GM08714 (cell line): ENCODE data around the gene IQCN.

ENCODE experiments used
- H3K4me3 ChIP-seq: fragments of 200-500 bp; sonication (Bioruptor generic); 2 replicates; pipeline ENCODE4 v1.5.1; 2014; ENCODE audit warnings: mild to moderate bottlenecking, low read length, inconsistent platforms
- ZNF274 ChIP-seq: IDR thresholded peaks from 2 replicates; pipeline ENCODE4 v1.6.1; 2012; ENCODE audit warnings: mild to moderate bottlenecking, low read depth, low read length

IQCN gene

DNA sequence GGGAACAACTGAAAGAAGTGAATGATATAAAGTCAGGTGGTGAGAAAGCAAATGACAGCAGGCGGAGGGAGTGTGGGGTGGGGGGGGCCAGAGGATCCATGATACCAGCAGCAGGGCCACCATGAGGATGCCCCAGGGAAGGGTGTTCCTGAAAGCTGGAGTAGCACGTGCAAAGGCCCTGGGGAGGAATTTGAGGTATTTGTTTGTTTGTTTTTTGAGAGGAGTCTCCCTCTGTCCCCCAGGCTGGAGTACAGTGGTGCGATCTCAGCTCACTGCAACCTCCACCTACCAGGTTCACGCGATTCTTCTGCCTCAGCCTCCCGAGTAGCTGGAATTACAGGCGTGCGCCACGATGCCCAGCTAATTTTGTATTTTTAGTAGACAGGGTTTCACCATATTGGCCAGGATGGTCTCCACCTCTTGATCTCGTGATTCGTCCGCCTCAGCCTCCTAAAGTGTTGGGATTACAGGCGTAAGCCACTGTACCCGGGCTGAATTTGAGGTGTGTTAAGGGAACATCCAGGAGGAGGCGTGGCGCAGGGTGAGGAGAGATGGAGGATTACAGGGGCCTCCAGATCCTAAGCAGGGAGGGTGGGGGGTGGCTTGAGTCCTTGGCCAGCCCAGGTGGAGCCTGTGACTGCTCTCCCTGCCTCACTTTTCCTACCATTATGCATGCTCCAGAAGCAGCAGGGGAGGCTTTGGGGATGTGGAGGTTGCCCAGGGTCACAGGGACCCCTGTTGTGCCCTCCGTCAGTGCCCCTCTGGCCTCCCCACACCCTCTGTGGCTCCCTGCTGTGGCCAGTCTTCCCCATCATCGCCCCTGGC lies 19.6 kb upstream of the IQCN start:
- no peak overlapping the region for H3K4me3 ChIP-seq
- TF ChIP-seq ZNF274 = no peak

DNA sequence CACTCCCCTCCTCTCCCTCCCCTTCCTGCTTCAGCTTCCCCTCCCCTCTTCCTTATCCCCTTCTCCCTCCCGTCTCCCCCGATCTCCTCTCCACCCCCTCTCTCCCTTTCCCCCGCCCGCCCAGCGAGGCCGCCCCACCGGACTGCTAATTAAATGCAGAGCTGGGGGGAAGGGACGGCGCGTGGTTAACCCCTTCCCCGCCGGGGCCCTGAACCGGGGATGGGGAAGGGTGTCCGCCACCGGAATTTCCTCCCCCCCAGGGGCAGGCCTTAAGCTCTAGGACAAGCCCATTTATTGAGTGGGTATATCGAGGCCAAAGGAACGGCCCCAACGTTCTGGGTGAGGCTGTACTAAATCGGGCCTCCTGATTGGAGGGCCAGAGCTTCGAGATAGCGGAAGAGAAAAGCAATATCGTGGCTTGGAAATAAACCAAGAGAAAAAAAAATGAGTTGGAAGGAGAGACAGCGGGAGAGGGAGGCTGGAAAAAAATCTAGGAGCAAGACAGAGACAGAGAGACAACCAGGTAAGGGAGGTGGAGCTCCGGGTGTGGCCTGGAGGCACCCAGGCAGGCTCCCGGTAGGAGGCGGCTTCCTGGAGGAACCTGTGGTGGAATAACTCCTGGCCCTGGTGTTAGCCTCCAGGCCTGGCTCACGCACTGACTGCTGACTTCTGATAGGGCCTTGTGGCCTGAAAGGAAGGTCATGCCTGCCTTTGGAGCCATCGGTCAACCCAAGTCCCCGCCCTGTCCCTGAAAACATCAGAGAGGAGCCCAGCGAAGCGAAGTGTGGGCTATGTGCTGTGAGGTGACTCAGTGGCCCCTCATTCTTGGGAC lies 18.8 kb upstream of the IQCN start:
- TF ChIP-seq ZNF274 = no peak
- H3K4me3 ChIP-seq = peak overlapping the region; percentile 72

DNA sequence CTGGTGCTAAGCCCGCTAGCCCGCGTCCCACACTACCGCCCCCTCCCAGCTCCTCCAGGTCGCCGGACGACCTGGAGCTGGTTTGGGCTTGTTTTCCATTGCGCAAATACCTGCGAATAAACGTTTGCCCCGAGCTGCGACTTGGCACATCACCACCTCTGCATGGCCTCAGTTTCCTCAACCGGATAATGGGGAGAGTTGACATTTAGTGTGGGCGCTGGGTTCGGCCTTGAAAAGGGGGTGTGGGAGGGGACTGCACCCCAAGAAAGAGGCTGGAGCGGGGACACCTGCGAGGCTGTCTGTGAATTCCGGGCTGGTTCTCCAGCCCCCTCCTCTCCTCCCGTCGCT lies 18.2 kb upstream of the IQCN start:
- TF ChIP-seq ZNF274 = no peak

DNA sequence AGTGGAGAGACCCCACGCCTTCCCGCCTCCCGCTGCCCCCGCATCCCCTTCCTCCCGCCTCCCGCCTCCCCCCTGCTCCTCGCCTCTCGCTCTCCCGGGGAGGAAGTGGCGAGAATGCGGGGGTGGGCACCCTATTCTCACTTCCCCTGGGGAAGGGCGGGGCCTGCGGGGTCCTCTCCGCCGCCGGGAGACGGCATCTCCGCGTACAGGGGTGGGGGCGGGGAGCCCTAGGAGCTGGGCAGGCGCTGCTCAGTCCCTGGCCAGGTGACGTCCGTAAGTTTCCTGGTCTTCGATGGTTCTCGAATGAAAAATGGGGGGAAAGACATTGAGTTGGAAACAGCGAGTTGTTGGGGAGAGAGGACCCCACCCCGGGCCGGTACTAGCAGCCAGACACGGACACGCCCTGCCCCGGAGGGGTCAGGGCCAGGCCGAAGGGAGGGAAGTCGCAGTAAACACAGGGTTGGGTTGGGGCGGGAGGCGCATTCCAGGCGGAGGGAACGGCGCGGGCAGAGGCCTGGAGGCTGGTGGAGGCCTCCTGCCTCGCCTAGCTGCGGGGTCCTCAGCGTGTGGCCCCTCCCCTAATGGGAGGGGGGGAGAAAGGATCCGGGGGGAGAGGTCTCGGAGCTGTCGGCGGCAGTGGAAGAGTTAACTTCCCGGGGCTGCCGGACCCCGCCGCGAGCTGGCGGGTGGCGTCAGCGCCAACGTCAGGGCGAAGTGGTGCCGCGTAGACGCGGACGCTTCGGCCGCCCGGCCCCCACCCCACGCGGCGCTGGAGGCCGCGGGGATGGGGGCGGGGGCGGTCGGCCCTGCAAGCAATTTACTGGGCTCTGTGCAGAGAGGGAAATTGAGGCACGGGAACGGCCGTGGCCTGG lies 17.6 kb upstream of the IQCN start:
- no peak for TF ChIP-seq ZNF274
- H3K4me3 ChIP-seq = peak overlapping the region; percentile 72

More for the DNA sequence above, 18.2 kb upstream of the IQCN start:
- H3K4me3 ChIP-seq = peak overlapping the region; percentile 72

DNA sequence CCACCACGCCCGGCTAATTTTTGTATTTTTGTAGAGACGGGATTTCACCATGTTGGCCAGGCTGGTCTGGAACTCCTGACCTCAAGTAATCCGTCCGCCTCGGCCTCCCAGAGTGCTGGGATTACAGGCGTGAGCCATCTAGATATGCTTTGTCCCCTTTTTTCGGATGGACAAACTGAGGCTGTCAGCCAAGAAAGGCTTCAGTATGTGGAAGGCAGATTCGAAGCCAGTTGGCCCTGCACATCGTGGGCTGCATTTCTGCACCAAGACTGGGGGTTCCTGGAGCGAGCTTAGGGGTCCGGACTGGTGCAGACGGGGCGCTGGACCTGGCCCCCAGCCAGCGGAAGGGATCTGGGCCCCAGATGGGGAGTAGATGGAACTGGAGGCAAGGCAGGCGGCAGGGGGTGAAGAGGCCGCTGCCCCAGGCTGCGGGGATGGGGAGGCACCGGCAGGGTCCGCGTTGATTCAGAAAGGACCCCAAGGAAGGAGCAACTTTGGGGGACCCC lies 16.8 kb upstream of the IQCN start:
- TF ChIP-seq ZNF274 = no peak
- no peak overlapping the region; the same call in 1 of the 2 replicates for H3K4me3 ChIP-seq

DNA sequence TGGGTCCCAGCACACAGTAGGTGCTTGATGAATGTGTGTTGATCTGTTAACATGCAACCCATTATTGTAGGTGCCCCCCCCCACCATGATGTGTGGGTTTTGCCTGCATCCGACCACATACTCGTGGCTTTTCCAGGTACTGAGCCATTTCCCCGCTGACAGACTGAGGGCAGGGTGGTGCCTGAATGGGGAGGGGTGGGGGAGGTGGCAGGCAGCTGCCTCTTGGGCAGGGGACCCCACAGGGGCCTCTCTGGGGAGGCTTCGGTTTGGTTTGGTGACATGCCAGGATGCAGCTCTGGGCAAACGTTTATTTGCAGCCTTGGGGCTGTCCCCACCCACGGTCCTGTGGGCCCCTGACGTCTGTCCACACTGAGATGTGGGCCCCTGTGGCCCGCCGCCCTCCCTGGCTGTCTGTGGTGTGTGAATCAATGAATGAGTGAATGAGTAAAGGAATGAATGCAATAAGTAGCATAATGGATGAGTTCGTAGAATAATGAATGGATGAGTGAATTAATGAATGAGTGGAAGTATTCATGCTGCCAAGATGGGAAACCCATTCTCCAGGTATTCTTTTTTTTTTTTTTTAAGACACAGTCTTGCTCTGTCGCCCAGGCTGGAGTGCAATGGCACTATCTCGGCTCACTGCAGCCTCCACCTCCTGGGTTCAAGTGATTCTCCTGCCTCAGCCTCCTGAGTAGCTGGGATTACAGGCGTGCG lies 16.2 kb upstream of the IQCN start:
- TF ChIP-seq ZNF274 = no peak

DNA sequence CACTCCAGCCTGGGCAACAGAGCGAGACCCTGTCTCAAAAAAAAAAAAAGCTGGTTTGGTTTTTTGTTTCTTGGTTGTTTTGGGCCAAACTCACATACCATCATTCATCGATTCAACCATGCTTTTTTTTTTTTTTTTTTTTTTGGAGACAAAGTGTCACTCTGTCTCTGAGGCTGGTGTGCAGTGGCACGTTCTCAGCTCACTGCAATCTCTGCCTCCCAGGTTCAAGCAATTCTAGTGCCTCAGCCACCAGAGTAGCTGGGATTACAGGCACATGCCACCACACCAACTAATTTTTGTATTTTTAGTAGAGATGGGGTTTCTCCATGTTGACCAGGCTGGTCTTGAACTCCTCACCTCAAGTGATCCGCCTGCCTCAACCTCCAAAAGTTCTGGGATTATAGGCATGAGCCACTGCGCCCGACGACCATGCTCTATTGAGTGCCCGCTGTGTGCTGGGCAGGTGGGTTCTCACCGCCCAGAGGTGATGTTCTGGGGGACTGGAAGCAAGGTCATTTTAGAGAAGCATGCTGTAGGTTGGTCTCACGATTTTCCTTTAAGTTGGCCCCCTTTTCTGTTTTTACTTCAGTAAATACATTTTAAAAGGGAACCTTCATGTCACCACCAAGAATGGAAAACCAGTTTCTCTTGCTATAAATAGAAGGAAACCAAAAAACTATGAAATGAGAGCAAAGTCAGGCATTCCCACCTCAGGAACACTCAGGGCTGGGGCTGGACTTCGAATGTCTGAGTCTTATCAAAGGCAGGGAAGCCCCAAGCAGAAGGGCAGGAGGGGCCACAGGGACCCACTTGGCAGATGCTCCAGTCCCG lies 15.4 kb upstream of the IQCN start:
- no peak overlapping the region for H3K4me3 ChIP-seq
- TF ChIP-seq ZNF274 = no peak

More for the DNA sequence above, 16.2 kb upstream of the IQCN start:
- no peak overlapping the region for H3K4me3 ChIP-seq

DNA sequence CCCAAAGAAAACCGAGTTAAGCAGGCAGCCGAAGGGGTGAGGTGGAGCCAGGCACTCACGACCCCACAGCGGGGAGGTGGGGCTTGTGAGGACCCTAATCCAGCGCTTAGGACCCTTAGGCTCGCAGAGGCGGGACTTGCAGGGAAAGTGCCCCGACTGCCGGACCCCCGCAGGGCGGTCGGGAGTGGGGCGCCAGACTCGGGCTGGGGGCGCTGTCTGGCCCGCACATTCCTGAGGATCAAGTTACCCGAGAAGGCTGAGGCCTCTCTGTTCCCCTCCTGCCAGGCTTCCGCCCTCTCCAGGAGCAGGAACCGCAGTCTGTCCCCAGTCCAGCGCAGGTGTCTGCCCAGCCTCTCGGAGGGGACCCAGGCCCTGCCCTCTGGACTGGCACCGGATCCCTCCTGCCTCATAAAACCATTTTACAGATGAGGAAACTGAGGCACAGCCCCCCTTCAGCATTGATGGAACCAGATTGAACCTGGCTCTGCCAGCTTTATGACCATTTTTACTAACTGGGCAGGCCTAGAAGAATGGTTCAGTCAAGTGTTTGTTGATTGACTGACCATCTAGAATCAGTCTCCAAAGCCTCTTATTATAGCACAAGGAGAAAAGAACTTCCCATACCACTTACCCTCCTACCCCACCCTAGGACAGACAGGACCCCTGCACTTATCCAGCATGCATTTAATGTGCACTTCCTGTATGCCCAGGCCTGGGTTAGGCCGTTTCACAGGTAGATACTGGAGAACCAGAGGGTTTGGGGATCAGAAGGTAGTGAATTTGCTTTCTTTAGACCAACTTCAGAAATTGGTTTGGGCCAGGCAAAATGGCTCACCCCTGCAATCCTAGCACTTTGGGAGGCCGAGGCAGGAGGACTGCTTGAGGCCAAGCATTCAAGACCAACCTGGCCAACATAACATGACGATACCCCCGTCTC lies 13.9 kb upstream of the IQCN start:
- TF ChIP-seq ZNF274 = no peak
- H3K4me3 ChIP-seq = no peak overlapping the region

DNA sequence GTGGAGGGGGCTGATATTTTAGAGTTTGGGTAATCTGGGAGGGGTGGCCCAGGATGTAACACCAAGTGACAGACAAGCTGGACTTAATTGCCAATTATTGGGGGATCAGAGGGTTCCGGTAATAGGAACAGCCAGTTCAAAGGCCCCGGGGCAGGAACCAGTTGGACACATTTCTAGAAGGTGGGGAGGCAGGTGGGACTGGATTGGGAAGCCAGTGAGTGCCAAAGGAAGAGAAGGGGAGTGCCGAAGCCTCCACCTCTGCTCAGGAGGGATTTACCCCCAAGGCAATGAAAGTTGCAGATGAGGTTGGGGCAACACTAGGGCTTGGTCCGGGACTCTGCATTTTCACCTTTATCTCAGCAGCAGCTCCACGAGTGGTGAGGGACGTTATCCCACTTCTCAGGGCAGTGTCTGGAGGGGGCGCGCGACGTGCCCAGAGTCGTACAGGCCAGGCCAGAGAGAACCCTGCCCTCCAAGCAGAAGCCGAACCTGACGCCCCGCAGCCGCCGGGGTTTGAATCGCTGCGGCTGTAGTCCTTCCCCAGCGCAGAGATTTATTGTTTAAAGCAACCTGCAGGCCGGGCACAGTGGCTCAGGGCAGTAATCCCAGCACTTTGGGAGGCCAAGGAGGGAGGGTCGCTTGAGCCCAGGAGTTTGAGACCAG lies 12.9 kb upstream of the IQCN start:
- no peak overlapping the region for H3K4me3 ChIP-seq
- no peak for TF ChIP-seq ZNF274

DNA sequence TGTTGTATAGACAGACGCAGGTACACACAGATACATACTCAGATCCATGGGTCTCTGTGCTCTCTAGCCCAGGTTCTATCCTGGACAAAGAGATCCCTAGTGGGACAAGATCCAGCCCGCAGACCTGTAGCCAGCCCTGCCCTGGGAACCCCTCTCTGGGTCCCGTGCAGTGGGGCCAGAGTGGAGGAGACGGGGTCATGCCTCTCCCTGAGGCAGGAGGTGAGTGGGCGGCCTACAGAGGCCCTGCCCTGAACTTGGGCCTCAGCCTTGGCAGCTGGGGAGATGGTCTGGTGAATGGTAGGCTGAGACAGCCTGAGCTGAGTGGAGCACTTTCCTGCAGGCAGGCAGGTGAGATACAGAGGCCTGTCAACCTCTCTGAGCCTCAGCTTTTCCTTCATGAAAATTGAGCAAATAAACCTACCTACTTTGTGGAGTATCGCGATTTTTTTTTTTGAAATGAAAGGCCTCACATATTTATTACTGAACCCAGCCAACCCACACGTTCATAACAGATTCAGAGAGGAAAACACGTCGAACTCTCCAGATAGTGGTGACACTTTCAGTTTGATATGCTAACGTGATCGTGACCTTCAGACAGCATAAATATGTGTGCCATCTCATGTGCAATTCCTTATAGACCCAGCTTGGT lies 10.6 kb upstream of the IQCN start:
- H3K4me3 ChIP-seq = no peak overlapping the region
- no peak for TF ChIP-seq ZNF274

DNA sequence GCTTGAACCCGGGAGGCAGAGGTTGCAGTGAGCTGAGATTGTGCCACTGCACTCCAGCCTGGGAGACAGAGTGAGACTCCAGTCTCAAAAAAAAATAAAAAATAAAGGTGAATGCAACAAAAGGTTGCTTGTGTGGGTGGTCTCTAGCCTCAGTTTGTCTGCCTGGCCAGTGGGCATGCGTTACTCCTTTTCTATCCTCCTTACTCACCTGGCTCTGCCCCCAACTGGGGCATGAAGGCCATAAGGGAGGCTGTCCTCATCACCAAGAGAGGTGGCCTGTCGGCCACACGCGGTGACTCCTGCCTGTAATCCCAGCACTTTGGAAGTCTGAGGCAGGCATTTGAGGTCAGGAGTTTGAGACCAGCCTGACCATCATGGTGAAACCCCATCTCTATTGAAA lies 9.1 kb upstream of the IQCN start:
- no peak for TF ChIP-seq ZNF274
- no peak overlapping the region for H3K4me3 ChIP-seq

DNA sequence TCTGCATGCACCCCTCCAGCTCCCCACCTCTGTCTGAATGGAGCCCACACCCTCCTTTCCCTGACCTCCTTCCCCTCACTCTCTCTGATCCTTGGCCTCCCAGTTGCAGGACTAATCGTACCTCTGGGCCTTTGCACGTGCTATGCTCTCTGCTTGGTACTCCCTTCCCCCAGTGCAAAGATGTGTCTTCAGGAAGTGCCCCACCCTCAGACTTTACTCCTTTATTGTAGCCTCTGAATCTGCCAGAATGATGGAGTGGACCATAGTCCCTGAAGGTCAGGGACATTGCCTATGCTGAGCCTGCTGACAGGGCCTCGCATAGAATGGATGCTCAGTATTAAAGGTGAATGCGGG lies 8.5 kb upstream of the IQCN start:
- no peak for TF ChIP-seq ZNF274
- H3K4me3 ChIP-seq = no peak overlapping the region; the same call in 1 of the 2 replicates
